Dendritic cell treated with granulocyte-macrophage colony-stimulating factor and Interleukin-4, amounts not matched to agents 40 ng/mL and 50 ng/mL, for 4 days (primary cell): ENCODE data around the gene MXD1.

ENCODE experiments used
- H3K27ac Mint-ChIP-seq: one replicate; pipeline ENCODE4 v1.8.0; 2022; ENCODE audit warnings: mild to moderate bottlenecking, mixed read lengths
- H3K27me3 Mint-ChIP-seq: one replicate; pipeline ENCODE4 v1.8.0; 2022; ENCODE audit warnings: mild to moderate bottlenecking, mixed read lengths
- H3K36me3 Mint-ChIP-seq: one replicate; pipeline ENCODE4 v1.8.0; 2022; ENCODE audit warnings: low read depth, mixed read lengths
- H3K4me1 Mint-ChIP-seq: one replicate; pipeline ENCODE4 v1.8.0; 2022; ENCODE audit warnings: low read depth, mixed read lengths
- H3K4me3 Mint-ChIP-seq: one replicate; pipeline ENCODE4 v1.8.0; 2022; ENCODE audit warnings: mild to moderate bottlenecking, moderate library complexity, mixed read lengths
- H3K9me3 Mint-ChIP-seq: one replicate; pipeline ENCODE4 v1.8.0; 2022; ENCODE audit warnings: mixed read lengths
- intact Hi-C: fragments of 100-400 bp; cut with micrococcal nuclease; formaldehyde crosslinking; loops from one replicate; pipeline ENCODE4 v1.15.0; 2022

The MXD1 gene

DNA sequence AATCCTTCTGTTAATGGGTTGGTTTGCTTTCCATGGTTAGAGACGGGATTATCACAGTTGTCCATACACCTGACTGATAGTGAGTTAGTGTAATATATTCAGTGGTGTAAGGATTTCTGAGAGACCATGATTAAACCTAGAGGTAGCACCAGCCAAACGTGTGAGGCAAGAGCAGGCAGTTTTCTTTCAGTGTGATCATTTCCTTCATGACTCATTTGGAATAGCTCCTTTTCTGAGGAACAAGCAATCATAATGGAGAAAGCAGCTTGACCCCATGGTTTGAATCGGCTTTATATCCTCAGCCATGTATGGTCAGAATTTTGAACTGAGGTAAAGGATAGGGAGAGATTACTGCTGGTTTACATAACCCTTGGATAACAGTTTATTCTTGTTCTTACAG lies 2.9 kb downstream of the MXD1 start:
- Mint-ChIP-seq H3K27ac (peak overlapping the region; percentile 88), H3K4me3 (peak overlapping the region; percentile 61), H3K9me3 (no peaks in the 10 kb centered on the region), H3K36me3 (peaks cover 62% of the 10 kb centered on the region), H3K27me3 (no peaks in the 10 kb centered on the region), H3K4me1 (peaks cover 26% of the 10 kb centered on the region)
- intact Hi-C loops, result no loop called here

DNA sequence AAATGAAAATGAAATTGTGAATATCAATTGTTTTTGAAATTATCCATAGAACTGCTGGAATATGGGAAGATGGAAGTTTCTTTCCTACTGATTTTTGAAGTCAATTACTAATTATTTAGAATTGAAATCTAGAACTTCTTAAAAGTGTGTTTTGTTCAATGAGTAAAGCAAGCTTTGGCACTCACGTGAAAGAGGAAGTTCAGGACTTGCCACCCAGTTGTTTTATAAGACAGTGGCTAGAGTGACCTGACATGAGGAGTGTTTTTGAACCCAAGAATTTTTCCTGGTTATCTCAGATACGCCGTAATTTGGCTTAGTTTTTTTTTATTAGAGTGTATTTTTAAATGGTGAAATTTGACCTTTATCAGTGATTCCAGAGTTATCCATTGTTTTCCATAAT lies 3.5 kb downstream of the MXD1 start:
- H3K36me3 Mint-ChIP-seq, result peaks cover 64% of the 10 kb centered on the region
- no peaks in the 10 kb centered on the region for H3K9me3 Mint-ChIP-seq
- intact Hi-C loops, result no loop called here
- no peaks in the 10 kb centered on the region for H3K27me3 Mint-ChIP-seq
- peaks cover 31% of the 10 kb centered on the region for H3K4me1 Mint-ChIP-seq
- H3K4me3 Mint-ChIP-seq, result peak overlapping the region; percentile 61
- H3K27ac Mint-ChIP-seq, result peak overlapping the region; percentile 88

DNA sequence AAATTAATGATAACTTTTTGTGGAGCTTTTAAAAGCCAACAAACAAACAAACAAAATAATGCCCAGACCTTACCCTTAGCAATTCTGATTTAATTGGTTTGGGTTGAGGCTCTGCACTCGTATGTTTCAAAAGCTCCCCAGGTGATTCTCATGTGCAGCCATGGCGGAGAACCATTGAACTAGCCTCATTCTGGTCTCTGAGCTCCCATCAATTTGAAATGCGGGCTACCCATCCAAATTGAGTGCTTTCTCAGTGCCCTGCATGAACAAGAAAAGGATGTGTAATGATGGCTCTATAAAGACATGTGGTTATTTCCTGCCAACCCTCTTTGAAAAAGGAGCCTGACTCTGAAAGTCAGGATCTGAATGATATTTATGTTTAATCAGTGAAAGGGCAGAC lies 8.2 kb downstream of the MXD1 start:
- no peak overlapping the region for H3K4me3 Mint-ChIP-seq
- H3K9me3 Mint-ChIP-seq, result no peaks in the 10 kb centered on the region
- peaks cover 45% of the 10 kb centered on the region for H3K4me1 Mint-ChIP-seq
- peaks cover 87% of the 10 kb centered on the region for H3K36me3 Mint-ChIP-seq
- intact Hi-C loops, result no loop called here
- H3K27ac Mint-ChIP-seq, result no peak overlapping the region
- no peaks in the 10 kb centered on the region for H3K27me3 Mint-ChIP-seq

DNA sequence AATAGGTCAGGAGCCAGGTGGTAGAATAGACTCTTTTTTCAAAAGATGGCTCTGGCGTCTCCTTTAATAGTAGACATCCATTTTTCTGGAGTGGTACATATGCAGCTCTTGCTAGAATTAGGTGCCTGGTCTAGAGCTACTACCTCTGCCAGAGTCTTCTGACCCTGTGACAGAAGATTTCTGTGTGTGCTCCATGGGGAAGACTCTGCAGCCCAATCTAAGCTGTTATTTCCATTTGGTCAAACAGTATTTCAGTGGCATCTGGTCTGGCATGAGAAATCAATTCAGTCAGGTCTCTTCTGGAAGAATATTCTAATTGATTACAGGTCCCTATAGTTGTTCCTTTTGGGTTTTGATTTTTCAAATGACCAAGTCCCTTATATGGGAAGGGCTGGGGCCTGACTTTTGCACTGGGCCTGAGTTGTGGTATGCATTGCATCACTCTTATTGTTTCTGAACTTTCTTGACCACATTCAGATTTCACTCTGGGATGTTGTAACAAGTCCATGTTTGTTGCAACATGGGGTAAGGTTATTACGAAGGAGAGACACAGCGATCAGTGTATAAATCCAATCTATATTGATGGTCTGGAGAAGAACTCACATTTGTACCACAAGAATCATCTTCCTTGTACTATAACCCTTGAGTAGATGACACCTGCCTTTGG lies 12.1 kb downstream of the MXD1 start:
- Mint-ChIP-seq H3K36me3 (peaks cover 93% of the 10 kb centered on the region), H3K27ac (no peak overlapping the region), H3K27me3 (no peaks in the 10 kb centered on the region), H3K9me3 (no peaks in the 10 kb centered on the region), H3K4me3 (no peak overlapping the region), H3K4me1 (peaks cover 66% of the 10 kb centered on the region)
- intact Hi-C loops, result no loop called here

DNA sequence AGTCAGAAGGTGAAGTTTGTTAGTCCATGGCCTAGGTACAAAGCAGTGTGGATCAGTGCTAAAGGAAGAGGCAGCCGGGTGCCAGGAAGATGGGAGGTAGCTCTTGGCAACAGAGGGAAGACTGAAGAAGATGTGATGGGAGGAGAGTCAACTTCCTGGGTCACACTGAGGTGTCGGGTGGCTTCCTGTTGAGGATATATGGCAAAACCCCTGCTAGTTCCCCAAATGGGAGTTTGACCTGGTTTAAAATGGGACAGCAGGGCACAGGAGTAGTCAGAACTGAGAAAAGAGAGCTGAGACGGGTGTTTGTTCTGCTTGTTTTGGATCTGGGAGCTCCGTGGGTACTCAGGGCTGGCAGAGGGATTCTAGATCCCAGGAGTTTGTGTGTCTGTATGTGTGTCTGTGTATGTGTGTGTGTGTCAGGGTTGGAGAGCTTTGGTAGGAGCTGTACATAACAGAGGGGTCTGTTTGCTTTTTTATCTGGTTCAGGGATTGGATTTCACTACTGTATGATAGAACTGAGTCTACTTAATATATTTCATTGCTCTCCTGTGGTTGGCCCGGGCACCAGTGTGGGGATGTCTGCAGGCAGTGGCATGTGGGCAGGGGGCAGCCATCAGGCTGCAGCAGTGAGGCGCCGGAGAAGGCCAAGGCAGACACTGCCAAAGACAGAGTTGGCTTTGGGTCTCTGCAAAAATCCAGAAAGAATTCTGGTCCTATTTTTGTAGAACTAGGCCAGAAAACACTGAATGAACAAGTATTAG lies 17.1 kb downstream of the MXD1 start:
- peaks cover 68% of the 10 kb centered on the region for H3K36me3 Mint-ChIP-seq
- H3K9me3 Mint-ChIP-seq, result no peaks in the 10 kb centered on the region
- intact Hi-C loops, result no loop called here
- H3K4me1 Mint-ChIP-seq, result peaks cover 75% of the 10 kb centered on the region
- peak overlapping the region; percentile 90 for H3K27ac Mint-ChIP-seq
- no peaks in the 10 kb centered on the region for H3K27me3 Mint-ChIP-seq
- peak overlapping the region; percentile 2 for H3K4me3 Mint-ChIP-seq

DNA sequence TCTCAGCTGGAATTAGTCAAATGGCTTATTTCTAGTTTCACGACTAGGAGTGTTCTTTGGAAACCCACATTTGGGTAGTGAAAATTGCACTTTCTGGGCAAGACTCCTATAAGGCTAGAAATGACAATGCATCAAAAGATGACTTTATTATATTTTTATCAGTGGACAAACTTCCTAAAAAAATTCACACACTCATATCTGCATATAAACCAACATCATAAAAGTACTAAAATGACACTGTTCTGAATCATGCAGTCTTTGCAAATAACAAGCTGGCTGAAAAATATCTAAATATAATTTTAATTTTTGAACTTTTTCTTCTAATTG lies 17.6 kb downstream of the MXD1 start:
- intact Hi-C loops, result no loop called here
- Mint-ChIP-seq H3K4me3 (no peak overlapping the region), H3K36me3 (peaks cover 69% of the 10 kb centered on the region), H3K9me3 (no peaks in the 10 kb centered on the region), H3K27me3 (no peaks in the 10 kb centered on the region), H3K4me1 (peaks cover 75% of the 10 kb centered on the region), H3K27ac (peak overlapping the region; percentile 90)

DNA sequence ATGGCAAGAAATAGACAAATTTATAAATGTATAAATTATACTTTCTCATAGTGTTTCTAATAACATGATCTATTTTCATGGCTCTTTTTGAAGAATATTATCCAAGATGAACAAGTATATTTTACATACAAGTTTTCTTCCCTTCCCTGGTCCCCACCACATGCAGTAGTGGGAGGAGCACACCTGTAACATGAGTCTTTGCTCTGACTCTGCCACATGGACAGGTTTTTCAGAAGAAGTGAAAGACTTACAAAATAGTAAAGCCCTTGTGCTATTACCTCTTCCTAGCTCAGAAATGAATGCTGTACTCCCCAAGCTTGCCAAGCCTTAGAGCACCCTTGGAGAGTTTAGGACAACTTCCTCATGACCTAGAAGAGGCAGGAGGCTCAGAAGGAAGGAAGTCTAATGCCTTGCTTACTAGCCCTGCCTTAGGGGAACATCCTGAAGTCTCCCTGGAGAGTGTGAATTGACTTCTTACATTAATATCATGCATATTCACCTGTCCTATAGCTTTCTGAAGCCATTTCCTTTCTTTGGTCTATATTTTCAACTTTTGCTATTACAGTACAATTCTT lies 18.4 kb downstream of the MXD1 start:
- Mint-ChIP-seq H3K27ac (peak overlapping the region; percentile 90), H3K9me3 (no peaks in the 10 kb centered on the region), H3K4me3 (no peak overlapping the region), H3K27me3 (no peaks in the 10 kb centered on the region), H3K36me3 (peaks cover 70% of the 10 kb centered on the region), H3K4me1 (peaks cover 72% of the 10 kb centered on the region)
- intact Hi-C loops, result no loop called here

DNA sequence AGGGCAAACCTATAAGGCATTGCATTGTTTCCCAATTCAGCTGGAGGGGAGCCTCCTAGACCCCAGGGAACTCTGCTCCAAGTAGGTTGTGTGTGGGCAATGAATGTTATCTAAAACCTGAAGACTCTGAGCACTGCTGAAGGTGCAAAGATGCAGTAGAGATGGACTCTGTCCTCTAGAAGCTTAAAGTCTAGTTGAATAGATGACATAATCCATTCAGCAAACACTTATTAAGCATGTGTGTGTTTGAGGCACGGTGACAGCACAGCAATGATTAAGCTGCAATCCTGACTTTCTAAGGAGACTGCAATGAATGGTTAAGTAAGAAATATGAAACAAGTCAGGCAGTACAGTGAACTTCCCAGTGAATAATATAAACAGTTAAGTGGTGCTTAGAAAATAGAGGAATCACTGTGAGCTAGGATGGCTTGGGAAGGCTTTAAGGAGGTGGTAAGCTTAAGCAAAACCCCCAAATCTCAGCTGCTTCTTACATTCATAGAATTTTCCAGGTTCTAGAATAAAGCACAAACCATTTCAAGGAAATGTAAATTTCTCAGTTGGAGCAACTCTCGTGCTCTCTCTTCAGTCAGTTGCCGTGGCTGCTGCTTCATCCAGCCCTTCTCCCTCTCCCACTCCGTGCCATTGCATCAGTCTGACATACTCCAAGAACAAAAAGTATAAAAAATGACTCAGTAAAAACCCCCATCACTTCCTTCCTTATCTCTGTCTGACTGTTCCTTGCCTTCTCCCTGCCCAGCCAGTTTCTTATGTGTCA lies 19.1 kb downstream of the MXD1 start:
- intact Hi-C loops, result no loop called here
- Mint-ChIP-seq H3K27me3 (no peaks in the 10 kb centered on the region), H3K36me3 (peaks cover 70% of the 10 kb centered on the region), H3K4me3 (no peak overlapping the region), H3K9me3 (no peaks in the 10 kb centered on the region), H3K27ac (peak overlapping the region; percentile 90), H3K4me1 (peaks cover 72% of the 10 kb centered on the region)

DNA sequence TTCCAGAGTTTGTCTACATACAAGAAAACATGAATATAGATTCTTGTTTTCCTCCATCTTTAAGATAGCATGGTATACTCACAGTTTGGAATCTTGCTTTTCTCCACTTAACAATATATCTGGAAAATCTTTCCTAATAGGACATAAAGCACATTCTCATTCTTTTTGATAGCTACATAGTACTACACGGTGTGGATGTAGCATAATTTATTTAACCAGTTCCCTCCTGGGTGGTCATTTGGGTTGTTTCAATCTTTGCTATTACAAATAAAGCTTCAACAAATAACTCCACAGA lies 19.7 kb downstream of the MXD1 start:
- H3K36me3 Mint-ChIP-seq, result peaks cover 70% of the 10 kb centered on the region
- H3K27me3 Mint-ChIP-seq, result no peaks in the 10 kb centered on the region
- H3K27ac Mint-ChIP-seq, result peak overlapping the region; percentile 90
- H3K4me1 Mint-ChIP-seq, result peaks cover 68% of the 10 kb centered on the region
- H3K9me3 Mint-ChIP-seq, result no peaks in the 10 kb centered on the region
- intact Hi-C loops, result no loop called here
- H3K4me3 Mint-ChIP-seq, result no peak overlapping the region

DNA sequence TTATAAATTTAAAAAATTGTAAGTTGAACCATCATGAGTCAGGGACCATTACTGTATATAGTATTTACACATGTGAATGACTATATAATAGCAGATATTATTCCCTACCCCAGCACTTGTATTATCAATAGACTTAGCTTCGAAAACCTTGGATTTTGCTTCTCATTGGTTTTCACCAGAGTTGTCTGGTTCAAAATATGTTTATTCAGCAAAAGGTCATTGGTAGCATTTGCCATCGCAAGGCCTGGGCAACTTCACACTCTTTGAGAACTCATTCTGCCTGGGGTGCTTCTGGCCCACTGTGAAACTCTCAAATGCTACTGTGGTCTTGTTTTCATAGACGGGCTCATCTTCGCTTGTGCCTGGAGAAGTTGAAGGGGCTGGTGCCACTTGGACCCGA lies 20.1 kb downstream of the MXD1 start:
- intact Hi-C loops, result no loop called here
- peaks cover 66% of the 10 kb centered on the region for H3K4me1 Mint-ChIP-seq
- peaks cover 70% of the 10 kb centered on the region for H3K36me3 Mint-ChIP-seq
- no peak overlapping the region for H3K4me3 Mint-ChIP-seq
- H3K27me3 Mint-ChIP-seq, result no peaks in the 10 kb centered on the region
- H3K9me3 Mint-ChIP-seq, result no peaks in the 10 kb centered on the region
- H3K27ac Mint-ChIP-seq, result peak overlapping the region; percentile 90

DNA sequence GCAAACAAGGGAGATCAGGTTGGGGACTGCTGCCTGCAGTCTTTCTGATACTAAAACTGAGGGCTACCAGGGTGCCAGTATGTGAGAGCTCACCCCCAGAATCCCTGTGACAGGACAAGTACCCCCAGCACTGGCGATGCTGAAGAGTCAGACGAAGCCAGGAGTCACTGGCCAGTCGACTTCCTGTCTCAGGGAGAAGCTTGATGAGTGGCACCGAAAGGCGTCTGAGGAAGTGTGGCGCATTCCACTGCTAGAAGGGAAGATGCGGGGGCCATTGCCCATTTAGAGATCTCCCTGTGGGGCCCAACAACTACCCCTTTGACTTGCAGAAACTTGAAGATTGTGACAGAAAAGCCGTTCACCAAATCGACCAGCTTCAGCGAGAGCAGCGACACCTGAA lies 22.0 kb downstream of the MXD1 start:
- Mint-ChIP-seq H3K9me3 (no peaks in the 10 kb centered on the region), H3K36me3 (peaks cover 74% of the 10 kb centered on the region), H3K27me3 (no peaks in the 10 kb centered on the region), H3K4me3 (no peak overlapping the region), H3K27ac (peak overlapping the region; percentile 90), H3K4me1 (peaks cover 59% of the 10 kb centered on the region)
- intact Hi-C loops, result no loop called here

DNA sequence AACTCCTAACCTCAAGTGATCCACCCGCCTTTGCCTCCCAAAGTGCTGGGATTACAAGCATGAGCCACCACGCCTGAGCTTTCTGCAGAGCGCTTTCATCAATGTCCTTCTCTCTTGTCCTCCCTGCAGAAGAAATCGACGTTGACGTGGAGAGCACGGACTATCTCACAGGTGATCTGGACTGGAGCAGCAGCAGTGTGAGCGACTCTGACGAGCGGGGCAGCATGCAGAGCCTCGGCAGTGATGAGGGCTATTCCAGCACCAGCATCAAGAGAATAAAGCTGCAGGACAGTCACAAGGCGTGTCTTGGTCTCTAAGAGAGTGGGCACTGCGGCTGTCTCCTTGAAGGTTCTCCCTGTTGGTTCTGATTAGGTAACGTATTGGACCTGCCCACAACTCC lies 23.1 kb downstream of the MXD1 start:
- Mint-ChIP-seq H3K4me1 (peaks cover 56% of the 10 kb centered on the region), H3K9me3 (no peaks in the 10 kb centered on the region), H3K36me3 (peaks cover 80% of the 10 kb centered on the region), H3K27ac (no peak overlapping the region), H3K4me3 (no peak overlapping the region), H3K27me3 (no peaks in the 10 kb centered on the region)
- intact Hi-C loops, result no loop called here

DNA sequence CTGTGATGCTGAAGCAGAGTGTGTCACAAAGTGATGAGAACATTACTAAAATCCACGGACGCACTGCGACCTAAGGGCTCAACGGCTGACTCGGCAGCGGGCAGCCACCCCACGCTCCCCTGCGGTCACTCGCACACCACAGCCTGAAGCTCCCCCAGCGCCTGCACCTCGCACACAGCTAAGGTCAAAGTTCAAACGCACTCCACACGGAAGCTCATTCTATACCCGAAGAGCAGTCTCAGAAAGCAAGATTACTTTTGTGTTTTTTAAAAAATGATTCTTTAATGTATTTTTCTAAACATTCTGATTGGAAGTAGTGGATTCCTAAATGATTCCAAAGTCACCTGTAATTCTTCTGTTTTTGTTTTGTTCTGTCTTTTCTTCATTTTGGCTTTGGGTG lies 24.8 kb downstream of the MXD1 start:
- Mint-ChIP-seq H3K27me3 (no peaks in the 10 kb centered on the region), H3K9me3 (no peaks in the 10 kb centered on the region), H3K36me3 (peaks cover 89% of the 10 kb centered on the region), H3K4me1 (peaks cover 58% of the 10 kb centered on the region), H3K4me3 (no peak overlapping the region), H3K27ac (no peak overlapping the region)
- intact Hi-C loops, result no loop called here

DNA sequence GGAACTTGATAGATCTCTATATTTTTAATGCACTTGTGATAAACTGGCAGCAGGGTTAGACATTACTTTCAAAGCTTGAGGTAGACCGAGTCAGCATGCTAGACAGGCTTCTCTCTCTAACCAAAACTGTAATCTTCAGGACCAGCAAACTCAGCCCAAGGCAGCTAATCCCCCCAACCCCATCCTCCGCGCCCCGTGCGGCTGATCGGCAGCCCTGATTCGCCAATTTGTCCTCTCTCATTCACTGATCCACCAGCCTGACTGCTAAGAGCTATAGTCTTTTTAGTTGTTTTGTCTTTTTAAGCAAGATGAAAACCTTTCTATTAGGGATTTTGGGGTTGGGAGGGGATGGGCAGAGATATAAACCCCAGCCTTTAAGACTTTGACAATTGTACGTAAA lies 25.8 kb downstream of the MXD1 start:
- H3K4me1 Mint-ChIP-seq, result peaks cover 62% of the 10 kb centered on the region
- H3K4me3 Mint-ChIP-seq, result no peak overlapping the region
- peaks cover 82% of the 10 kb centered on the region for H3K36me3 Mint-ChIP-seq
- no peaks in the 10 kb centered on the region for H3K9me3 Mint-ChIP-seq
- intact Hi-C loops, result no loop called here
- H3K27ac Mint-ChIP-seq, result no peak overlapping the region
- no peaks in the 10 kb centered on the region for H3K27me3 Mint-ChIP-seq
